Neuron (in vitro differentiated cells): ENCODE measurements around the gene RNF175.

Source experiments
- H2AFZ ChIP-seq: one replicate; pipeline ENCODE4 v1.6.1; 2013; ENCODE audit warnings: low read depth, mild to moderate bottlenecking, inconsistent platforms, low read length, moderate library complexity
- H3K27me3 ChIP-seq: one replicate; pipeline ENCODE4 v1.6.1; 2013; ENCODE audit warnings: low read length; ENCODE audit not compliant: insufficient read depth
- H3K36me3 ChIP-seq: one replicate; pipeline ENCODE4 v1.6.1; 2013; ENCODE audit warnings: low read length; ENCODE audit not compliant: insufficient read depth
- H3K4me1 ChIP-seq: one replicate; pipeline ENCODE4 v1.6.1; 2013; ENCODE audit warnings: low read length; ENCODE audit not compliant: insufficient read depth
- H3K4me3 ChIP-seq: 2 replicates; pipeline ENCODE4 v1.5.1; 2013; ENCODE audit warnings: mild to moderate bottlenecking, low read length, moderate library complexity
- H3K9me3 ChIP-seq: one replicate; pipeline ENCODE4 v1.6.1; 2013; ENCODE audit warnings: low read length

The RNF175 gene

DNA sequence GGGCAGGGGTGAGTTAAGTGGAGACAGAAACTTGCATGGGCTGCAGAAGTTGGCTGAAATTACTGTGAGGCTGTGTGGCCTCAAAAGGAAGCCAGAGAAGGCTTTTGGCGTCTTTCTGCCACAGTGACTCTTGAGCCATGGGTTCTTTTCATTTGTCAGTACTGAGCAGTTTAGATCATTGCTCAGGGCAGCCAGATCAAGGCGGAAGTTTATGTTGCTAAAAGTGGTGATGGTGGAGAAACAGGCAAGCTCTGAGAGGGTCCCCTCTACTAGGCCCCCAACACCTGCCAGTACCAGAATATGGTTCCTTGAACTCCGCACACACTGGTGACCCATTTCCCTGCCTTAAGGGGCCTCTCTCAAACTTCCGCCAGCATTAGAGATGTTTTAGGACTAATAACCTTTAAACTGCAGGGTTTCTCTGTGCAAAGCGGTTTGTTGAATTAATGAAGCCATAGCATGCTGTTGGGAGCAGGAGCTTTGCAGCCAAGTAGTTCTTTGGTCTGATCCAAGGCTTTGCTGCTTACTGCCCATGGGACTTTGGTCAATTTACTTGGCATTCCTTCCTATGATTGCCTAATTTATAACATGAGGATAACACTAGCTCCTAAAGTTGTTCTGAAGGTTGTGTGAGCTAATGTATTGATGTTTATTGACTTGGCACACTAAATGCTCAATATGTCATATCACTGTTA lies 34.5 kb downstream of the RNF175 start:
- no peaks in the 10 kb centered on the region for H3K27me3 ChIP-seq
- no peak overlapping the region for H2AFZ ChIP-seq
- peaks cover 4% of the 10 kb centered on the region for H3K4me1 ChIP-seq
- no peak overlapping the region for H3K4me3 ChIP-seq
- no peaks in the 10 kb centered on the region for H3K36me3 ChIP-seq
- H3K9me3 ChIP-seq: no peaks in the 10 kb centered on the region

DNA sequence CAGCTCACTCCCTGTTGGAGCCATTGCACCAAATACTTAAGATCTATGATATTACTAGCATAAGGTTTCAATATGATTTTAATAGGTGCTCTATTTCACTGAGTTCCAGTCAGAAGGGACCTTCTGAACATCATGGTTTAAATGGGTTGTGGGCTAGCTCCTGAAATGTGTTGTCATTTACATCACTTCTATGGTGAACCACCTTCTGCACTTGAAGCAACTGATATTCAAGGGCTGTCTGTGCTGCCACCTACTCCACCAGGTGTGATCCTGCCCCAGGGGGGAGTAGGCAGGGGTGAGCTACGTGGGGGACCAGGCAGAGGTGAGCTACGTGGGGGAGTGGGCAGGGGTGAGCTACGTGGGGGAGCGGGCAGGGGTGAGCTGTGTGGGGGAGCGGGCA lies 35.2 kb downstream of the RNF175 start:
- Histone ChIP-seq H2AFZ (no peak overlapping the region), H3K27me3 (no peaks in the 10 kb centered on the region), H3K36me3 (no peaks in the 10 kb centered on the region), H3K9me3 (no peaks in the 10 kb centered on the region), H3K4me3 (no peak overlapping the region), H3K4me1 (peaks cover 4% of the 10 kb centered on the region)

DNA sequence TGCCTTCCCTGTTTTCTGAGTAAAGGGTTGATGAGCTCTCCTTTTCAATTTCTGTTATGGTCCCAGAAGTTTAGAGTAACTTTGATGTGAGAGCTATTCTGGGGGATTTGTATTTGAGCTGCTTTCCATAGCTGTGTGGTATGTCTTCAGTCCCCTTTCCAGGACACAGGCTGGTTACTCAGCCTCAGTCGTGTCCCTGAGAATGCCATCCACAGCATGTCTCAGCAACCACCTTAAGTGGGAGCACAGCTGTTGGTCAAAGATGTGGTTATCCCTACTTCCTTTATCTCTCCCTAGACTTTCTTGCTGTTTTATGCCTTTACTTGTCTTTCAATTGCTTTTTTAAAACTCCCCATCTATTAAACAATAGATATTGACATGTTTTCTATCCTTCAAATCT lies 37.8 kb downstream of the RNF175 start:
- H3K36me3 ChIP-seq: no peaks in the 10 kb centered on the region
- no peaks in the 10 kb centered on the region for H3K27me3 ChIP-seq
- no peaks in the 10 kb centered on the region for H3K9me3 ChIP-seq
- H2AFZ ChIP-seq: no peak overlapping the region
- no peaks in the 10 kb centered on the region for H3K4me1 ChIP-seq
- no peak overlapping the region for H3K4me3 ChIP-seq

DNA sequence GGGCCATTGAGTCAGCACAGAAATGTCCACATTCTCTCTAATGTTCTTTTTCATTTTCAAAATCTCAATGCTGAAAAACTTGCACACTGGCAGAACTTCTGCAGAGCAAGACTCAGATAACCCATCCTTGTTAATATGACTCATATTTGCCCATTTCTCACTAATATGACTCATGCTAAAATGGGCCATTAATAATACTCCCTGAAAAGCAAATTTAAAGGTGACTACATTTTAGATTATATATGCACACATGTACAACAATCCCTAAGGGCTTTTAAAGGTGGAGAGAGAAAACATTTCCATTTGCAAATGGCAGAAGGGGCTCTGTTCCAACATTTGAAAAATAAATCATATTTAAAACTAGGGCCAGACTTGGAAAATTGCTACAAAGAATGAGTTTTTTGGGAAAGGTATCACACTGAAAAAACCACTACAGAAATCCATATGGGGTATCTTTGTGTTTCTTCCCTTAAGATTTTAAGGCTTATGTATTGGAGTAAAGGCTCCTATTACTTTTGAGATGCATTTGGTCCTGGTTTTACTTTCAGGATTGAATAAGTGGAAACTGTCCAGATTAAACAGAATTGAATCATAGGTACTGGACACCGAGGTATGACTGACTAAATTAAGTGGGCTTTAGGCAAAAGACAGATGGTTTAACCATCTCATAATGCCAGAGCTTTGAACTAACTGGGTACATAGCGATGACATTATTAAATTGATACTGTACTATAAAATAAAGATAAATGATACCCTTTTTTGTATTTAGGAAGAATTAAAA lies 45.8 kb downstream of the RNF175 start:
- Histone ChIP-seq H3K4me1 (peaks cover under 1% of the 10 kb centered on the region), H3K9me3 (no peaks in the 10 kb centered on the region), H3K4me3 (no peak overlapping the region), H3K27me3 (no peaks in the 10 kb centered on the region), H2AFZ (no peak overlapping the region), H3K36me3 (no peaks in the 10 kb centered on the region)

DNA sequence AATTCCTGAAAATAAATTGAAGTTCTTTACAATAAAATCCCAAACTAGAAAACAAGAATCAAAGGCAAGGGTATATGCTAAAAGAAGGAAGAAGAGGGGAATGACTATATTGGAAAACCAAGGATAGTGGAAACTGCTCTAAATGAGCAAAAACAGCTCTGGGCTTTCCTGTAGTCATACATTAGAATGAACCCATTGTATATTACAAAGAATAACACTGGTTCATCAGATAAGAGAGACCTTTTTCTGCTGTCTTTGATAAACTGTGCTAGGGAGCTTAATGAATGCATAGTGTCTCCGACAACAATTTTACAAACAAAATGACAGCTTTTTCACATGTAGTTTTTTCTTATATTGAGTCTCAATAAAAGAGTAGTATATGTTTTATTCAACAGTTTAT lies 49.1 kb downstream of the RNF175 start:
- Histone ChIP-seq H3K36me3 (no peaks in the 10 kb centered on the region), H2AFZ (no peak overlapping the region), H3K4me3 (no peak overlapping the region), H3K9me3 (no peaks in the 10 kb centered on the region), H3K27me3 (no peaks in the 10 kb centered on the region), H3K4me1 (peaks cover 4% of the 10 kb centered on the region)

DNA sequence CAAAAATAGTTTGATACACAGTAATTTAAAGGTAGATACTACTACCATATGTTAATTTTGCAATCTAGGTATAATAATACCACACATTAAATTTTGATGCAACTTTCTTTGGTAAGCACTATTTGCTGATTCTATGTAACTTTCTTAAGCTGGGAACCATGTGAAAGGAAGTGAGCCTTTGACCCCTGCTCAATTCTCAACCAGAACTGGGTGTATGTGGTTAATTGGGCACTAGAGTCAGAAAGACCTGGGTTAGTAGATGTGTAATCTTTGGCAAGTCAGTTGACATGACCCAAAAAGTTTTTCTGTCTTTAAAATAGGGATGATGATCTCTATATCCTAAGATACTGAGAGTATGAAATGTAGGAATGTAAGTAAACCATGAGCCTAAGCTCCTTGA lies 53.3 kb downstream of the RNF175 start:
- peaks cover 7% of the 10 kb centered on the region for H3K4me1 ChIP-seq
- no peak overlapping the region for H2AFZ ChIP-seq
- no peaks in the 10 kb centered on the region for H3K27me3 ChIP-seq
- H3K36me3 ChIP-seq: no peaks in the 10 kb centered on the region
- H3K9me3 ChIP-seq: peaks cover 2% of the 10 kb centered on the region
- no peak overlapping the region for H3K4me3 ChIP-seq

DNA sequence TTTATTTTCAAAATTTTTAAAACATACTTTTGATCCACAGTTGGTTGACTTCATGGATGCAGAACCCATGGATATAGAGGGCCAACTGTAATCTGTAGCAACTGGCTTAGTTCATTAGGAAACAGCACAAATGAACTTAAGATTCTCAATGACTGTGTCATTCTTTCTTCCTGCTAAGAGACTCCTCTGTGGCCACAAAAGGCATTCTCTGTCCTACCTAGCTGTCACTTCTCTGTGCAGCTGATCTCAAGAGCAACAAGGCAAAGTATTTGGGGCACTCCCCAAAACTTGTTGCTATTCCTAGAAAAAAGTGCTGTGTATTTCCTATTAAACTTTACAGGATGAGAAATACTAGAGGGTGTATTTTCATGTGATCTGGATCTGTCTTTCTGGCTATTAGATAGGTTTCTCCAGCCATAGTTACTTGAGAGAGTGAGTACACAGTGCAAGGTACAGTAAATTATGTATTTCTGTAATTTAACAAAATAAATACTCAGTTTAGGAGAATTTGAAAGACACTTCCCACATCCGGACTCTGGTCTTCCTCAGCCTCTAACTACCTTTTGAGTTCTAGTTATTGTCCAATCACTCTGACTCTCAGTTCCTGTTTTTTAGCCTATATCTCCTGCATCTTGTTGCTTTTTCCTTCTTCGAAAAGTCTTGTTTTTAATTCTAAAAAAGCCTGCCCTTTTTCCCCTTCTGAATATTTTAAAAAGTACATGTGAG lies 53.9 kb downstream of the RNF175 start:
- H3K4me1 ChIP-seq: peaks cover 7% of the 10 kb centered on the region
- no peak overlapping the region for H3K4me3 ChIP-seq
- no peak overlapping the region for H2AFZ ChIP-seq
- no peaks in the 10 kb centered on the region for H3K36me3 ChIP-seq
- H3K9me3 ChIP-seq: peaks cover 2% of the 10 kb centered on the region
- no peaks in the 10 kb centered on the region for H3K27me3 ChIP-seq

DNA sequence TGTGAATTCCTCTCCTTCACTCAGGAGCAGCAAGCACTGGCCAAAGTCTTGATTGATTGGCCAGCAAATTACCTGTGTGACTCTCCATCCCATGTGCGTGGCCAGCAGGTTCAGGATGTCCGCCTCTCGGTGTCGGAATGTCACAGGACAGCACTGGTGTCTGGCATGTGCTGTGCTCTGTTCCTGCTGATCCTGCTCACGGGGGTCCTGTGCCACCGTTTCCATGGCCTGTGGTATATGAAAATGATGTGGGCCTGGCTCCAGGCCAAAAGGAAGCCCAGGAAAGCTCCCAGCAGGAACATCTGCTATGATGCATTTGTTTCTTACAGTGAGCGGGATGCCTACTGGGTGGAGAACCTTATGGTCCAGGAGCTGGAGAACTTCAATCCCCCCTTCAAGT lies 55.3 kb downstream of the RNF175 start:
- Histone ChIP-seq H3K36me3 (no peaks in the 10 kb centered on the region), H3K9me3 (peaks cover 2% of the 10 kb centered on the region), H3K4me1 (peaks cover 7% of the 10 kb centered on the region), H3K27me3 (no peaks in the 10 kb centered on the region), H3K4me3 (no peak overlapping the region), H2AFZ (no peak overlapping the region)

DNA sequence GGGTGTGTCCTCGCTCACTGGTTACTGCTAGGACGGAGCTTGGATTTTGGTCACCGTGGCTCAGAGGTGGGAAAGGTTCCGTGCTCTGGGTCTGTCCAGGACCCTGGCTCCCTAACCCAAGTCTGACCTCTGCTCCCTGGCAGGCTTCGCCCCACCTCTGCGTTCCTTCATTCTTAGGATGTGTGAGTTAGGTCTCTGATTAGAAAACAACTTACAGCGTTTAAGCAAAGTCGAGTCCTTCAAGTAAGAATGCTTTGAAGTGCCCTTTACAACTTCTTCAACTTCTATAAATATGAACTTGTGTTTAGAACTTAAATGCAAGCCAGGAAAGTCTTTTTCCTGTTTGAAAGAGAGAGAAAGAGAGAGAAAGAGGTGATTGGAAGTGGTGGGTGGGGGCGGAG lies 74.9 kb downstream of the RNF175 start:
- H3K9me3 ChIP-seq: peaks cover 16% of the 10 kb centered on the region
- peak overlapping the region; percentile 38 for H3K4me3 ChIP-seq
- no peaks in the 10 kb centered on the region for H3K36me3 ChIP-seq
- peak overlapping the region; percentile 86 for H2AFZ ChIP-seq
- H3K4me1 ChIP-seq: peaks cover 6% of the 10 kb centered on the region
- peaks cover 31% of the 10 kb centered on the region for H3K27me3 ChIP-seq

DNA sequence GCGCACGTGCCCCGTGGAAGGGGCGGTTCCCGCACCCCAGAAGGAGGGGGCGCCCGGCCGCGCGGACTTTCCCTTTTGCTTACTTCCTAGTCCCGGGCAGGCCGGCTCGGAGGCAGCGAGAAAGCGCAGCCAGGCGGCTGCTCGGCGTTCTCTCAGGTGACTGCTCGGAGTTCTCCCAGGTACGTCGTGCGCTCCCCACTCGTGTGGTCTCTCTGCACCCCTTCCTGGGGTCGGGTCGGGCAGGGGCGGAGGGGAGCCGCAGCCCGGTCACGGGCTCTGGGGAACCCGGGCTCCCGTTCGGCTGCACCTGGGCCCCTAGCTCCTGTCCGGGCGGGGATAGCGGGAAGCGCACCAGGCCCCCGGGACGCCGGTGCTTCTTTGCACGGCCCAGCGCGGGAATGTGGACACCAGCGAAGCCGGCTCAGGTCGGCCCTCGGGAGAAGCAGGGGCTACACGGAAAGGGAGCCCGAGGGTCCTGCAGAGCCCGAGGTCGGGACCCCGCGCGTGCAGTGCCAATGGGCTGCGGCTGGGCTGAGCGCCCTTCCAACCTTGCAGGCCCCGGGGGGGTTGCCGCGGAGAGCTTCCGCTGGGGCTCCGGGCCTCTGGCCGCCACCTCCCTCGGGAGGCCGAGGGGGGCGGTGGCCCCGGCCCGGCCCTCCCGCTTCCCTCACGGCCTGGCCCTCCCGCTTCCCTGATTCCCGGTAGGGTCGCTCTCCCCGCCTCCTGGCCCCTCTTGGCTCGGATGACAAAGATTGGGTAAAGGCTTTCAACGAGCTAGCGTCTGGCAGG lies 75.4 kb downstream of the RNF175 start, which contains the start of gene TLR2:
Gene TLR2 (plus strand): TSS at position 99 of the 789 bp plus-strand sequence. CDS start 18,628 bp downstream, outside the sequence.
- H3K9me3 ChIP-seq: peaks cover 16% of the 10 kb centered on the region
- H3K4me1 ChIP-seq: peaks cover 6% of the 10 kb centered on the region
- peaks cover 32% of the 10 kb centered on the region for H3K27me3 ChIP-seq
- H3K4me3 ChIP-seq: peak within 1 kb of the TSS; percentile 38
- H2AFZ ChIP-seq: peak within 1 kb of the TSS; percentile 86
- no peaks in the 10 kb centered on the region for H3K36me3 ChIP-seq

DNA sequence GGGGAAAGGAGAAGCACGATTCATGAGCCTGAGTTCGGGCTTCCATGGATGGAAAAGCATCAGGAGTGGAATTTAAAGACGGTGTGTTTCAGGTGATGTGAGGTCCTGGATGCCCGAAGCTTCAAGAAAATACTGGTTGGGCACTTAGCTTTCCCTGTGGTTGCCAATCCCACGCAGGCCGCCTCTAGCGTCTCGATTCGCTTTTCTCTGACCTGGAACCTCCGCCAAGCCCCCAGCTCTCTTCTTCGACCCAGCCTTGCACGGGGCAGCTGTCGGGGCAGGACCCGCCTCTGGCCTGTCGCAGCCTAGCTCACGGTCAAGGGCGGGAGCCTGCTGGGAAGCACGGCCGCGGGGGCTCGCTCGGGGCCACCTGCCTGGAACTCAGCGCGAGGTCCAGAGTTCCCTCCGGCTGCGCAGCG lies 76.1 kb downstream of the RNF175 start:
- Histone ChIP-seq H3K36me3 (no peaks in the 10 kb centered on the region), H2AFZ (peak overlapping the region; percentile 86), H3K27me3 (peaks cover 33% of the 10 kb centered on the region), H3K4me3 (peak overlapping the region; percentile 38), H3K9me3 (peaks cover 15% of the 10 kb centered on the region), H3K4me1 (peaks cover 6% of the 10 kb centered on the region)

DNA sequence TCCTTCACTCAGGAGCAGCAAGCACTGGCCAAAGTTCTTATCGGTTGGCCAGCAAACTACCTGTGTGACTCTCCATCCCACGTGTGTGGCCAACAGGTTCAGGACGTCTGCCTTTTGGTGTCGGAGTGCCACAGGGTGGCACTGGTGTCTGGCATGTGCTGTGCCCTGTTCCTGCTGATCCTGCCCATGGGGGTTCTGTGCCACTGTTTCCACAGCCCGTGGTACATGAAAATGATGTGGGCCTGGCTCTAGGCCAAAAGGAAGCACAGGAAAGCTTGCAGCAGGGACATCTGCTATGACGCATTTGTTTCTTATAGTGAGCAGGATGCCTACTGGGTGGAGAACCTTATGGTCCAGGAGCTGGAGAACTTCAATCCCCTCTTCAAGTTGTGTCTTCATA lies 80.3 kb downstream of the RNF175 start:
- Histone ChIP-seq H3K4me3 (no peak overlapping the region), H2AFZ (no peak overlapping the region), H3K4me1 (no peaks in the 10 kb centered on the region), H3K36me3 (no peaks in the 10 kb centered on the region), H3K9me3 (peaks cover 14% of the 10 kb centered on the region), H3K27me3 (peaks cover 22% of the 10 kb centered on the region)
